ENCODE results near the gene FSIP1.

FSIP1 gene

DNA sequence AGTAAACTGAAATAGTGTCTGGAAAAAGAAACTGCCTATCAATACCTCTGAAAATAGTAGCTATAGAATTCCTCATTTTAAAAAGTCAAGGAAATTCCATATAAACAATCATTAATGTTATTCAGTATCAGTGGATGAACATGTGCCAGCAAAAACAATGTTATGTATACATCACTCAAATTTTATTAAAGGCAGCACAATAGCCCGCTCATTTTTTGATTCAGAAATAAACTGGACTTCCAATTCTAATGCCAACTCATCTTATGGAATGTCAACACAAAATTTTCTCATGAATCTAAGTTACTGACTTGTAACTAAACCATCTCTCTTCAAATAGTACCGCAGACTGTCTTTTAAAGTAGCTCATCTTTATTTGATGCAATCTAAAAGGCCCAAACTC lies 182.8 kb downstream of the FSIP1 start:
- TF ChIP-seq, protein P1, sequence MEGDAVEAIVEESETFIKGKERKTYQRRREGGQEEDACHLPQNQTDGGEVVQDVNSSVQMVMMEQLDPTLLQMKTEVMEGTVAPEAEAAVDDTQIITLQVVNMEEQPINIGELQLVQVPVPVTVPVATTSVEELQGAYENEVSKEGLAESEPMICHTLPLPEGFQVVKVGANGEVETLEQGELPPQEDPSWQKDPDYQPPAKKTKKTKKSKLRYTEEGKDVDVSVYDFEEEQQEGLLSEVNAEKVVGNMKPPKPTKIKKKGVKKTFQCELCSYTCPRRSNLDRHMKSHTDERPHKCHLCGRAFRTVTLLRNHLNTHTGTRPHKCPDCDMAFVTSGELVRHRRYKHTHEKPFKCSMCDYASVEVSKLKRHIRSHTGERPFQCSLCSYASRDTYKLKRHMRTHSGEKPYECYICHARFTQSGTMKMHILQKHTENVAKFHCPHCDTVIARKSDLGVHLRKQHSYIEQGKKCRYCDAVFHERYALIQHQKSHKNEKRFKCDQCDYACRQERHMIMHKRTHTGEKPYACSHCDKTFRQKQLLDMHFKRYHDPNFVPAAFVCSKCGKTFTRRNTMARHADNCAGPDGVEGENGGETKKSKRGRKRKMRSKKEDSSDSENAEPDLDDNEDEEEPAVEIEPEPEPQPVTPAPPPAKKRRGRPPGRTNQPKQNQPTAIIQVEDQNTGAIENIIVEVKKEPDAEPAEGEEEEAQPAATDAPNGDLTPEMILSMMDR (IDR thresholded peaks at IDR 0.05), result no peak
- no peak for DNase-seq (ENCODE audit: low spot score)
- no peak overlapping the region for H3K27ac ChIP-seq
- no peak overlapping the region for H3K4me3 ChIP-seq

DNA sequence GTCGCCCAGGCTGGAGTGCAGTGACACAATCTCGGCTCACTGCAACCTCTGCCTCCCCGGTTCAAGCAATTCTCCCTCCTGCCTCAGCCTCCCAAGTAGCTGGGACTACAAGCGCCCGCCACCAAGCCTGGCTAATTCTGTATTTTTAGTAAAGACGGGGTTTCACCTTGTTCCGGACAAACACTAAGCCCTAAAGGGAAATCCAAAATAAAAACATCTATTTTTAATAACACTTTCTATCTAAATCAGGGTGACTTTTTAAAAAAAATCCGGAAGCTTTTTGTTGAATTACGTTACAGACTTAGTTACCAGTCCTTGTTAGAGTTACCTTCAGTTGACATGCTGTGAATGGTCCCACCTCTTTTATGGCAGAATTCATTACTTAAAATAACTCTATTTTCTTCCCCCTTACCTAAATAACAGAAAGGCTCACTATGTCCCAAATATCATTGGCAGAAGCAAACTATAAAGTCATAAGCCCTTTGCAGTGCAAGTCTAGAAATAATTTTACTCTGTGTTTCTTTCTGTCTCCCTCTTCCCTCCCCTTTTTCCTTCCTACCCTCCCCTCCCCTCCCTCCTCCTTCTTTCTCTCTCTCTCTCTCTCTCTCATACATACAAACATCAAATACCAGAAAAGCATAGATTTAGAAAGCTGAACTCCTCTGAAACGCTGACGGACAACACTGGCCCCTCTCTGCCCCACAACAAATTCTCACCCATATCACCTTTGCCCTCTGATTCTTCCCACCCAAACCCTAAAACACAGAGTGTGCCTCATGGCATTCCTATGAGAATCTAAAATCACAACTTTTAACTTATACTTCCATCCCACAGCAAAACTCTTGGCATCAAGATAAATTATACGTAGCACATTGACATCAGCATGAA lies 183.4 kb downstream of the FSIP1 start:
- DNase-seq (ENCODE audit: low spot score), result no peak
- no peak overlapping the region for H3K4me3 ChIP-seq
- TF ChIP-seq, protein P1 (IDR thresholded peaks at IDR 0.05), result no peak
- no peak overlapping the region for H3K27ac ChIP-seq

DNA sequence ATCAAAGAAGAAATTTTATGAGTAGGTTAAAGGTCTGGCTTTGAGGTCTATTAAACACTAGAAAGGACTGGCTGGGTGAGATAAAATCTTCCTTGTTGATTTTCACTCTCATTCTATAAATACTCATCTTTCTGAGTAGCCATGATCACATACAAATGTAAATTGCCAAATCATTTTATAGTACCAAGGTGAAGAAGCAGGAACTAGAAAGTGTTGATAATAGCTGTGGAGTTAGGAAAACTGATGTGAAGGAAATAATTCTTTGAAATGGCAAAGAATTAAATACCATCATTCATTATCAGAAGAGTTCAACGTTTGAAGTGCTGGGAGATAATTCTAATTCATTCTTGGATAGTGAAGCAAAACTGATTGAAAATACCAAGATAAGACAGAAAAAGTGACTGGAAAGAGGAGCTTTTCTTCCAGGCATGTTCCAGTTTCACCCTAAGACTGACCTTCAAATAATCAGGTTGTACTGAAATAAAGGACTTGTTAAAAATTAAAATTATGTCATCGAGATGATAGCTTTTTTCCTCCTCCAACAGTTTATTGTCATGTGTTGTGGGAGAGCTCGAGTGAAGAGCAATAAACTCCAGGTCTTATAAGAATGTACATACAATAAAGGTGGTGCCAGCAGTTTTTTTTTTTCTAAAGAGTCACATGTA lies 184.3 kb downstream of the FSIP1 start:
- H3K27ac ChIP-seq, result peak overlapping the region in 1 of 2 donors; percentile 5
- TF ChIP-seq, protein P1 (IDR thresholded peaks at IDR 0.05), result no peak
- no peak overlapping the region for H3K4me3 ChIP-seq
- no peak for DNase-seq (ENCODE audit: low spot score)

DNA sequence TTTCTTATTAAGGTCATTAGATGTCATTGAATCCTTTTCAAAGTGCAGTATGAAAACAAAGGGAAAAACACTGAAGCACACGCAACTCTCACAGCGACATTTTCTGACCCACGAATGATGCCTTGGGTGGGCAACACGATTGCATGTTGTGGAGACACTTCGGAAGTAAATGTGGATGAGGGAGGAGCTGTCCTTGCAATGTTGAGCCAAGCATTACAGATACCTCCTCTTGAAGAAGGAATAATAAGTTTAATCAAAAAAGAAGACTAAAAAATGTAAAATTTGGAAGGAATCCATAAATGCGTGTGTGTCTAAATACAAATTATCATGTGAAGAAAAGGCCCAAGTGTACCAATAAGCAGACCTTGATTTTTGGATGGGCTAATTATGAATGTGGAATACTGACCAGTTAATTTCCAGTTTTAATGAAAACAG lies 184.9 kb downstream of the FSIP1 start:
- Histone ChIP-seq H3K4me3 (no peak overlapping the region), H3K27ac (no peak overlapping the region)
- TF ChIP-seq, protein P1 (IDR thresholded peaks at IDR 0.05), result no peak
- no peak for DNase-seq (ENCODE audit: low spot score)

DNA sequence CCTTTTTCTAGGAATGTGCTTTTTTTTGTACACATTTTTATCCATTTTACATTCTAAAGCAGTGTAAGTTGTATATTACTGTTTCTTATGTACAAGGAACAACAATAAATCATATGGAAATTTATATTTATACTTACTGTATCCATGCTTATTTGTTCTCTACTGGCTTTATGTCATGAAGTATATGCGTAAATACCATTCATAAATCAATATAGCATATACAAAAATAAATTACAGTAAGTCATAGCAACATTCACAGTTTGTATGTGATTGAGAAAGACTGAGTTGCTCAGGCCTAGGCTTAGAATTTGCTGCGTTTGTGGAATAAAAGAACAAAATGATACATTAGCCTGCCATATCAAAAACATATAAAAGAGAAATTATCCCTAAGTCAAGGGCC lies 185.3 kb downstream of the FSIP1 start:
- TF ChIP-seq, protein P1 (IDR thresholded peaks at IDR 0.05), result no peak
- DNase-seq (ENCODE audit: low spot score), result no peak
- H3K27ac ChIP-seq, result no peak overlapping the region
- H3K4me3 ChIP-seq, result no peak overlapping the region

DNA sequence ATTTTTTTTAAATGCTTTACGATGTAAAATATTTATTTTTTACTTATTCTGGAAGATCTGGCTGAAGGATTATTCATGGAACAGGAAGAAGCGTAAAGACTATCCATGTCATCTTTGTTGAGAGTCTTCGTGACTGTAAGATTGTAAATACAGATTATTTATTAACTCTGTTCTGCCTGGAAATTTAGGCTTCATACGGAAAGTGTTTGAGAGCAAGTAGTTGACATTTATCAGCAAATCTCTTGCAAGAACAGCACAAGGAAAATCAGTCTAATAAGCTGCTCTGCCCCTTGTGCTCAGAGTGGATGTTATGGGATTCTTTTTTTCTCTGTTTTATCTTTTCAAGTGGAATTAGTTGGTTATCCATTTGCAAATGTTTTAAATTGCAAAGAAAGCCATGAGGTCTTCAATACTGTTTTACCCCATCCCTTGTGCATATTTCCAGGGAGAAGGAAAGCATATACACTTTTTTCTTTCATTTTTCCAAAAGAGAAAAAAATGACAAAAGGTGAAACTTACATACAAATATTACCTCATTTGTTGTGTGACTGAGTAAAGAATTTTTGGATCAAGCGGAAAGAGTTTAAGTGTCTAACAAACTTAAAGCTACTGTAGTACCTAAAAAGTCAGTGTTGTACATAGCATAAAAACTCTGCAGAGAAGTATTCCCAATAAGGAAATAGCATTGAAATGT lies 186.1 kb downstream of the FSIP1 start:
- Histone ChIP-seq H3K27ac (no peak overlapping the region), H3K4me3 (no peak overlapping the region)
- TF ChIP-seq, protein P1 (IDR thresholded peaks at IDR 0.05), result no peak
- DNase-seq (ENCODE audit: low spot score), result no peak

Data from coronary artery (tissue), 2 donors.